H1 (cell line): ENCODE data around the gene ACSF2. TPM values are rescaled to one million over a fixed set of nuclear protein-coding genes. Genes with fewer than 3 reads are reported as not detected.

Source experiments
- CTCF ChIA-PET: fragments of 300-600 bp; sonication (Branson Sonifier 250); formaldehyde crosslinking; loops from one replicate; lab custom pipeline; 2021; ENCODE audit not compliant: partially characterized antibody; lab: Charles Lee
- POLR2A ChIA-PET: fragments of 300-600 bp; sonication (Branson Sonifier 250); formaldehyde crosslinking; loops from one replicate; lab custom pipeline; 2021; ENCODE audit warnings: inconsistent platforms; ENCODE audit not compliant: partially characterized antibody; lab: Charles Lee
- DNase-seq, 2 experiments: peaks; one replicate each; pipeline versions ENCODE4 v3.0.0 to v3.0.0-alpha.2; 2010 to 2022; ENCODE audit warnings: low spot score in 2 of 2, low read depth in 1 of 2, mixed read lengths in 1 of 2
- FAIRE-seq: peaks from 2 replicates; lab custom pipeline; 2011; peaks lifted over from hg19 to GRCh38; lab: Jason Lieb, UNC
- H2AFZ ChIP-seq: 2 replicates; pipeline ENCODE4 v1.8.1; 2012; ENCODE audit warnings: low read length, inconsistent platforms
- H2AK5ac ChIP-seq: 2 replicates; pipeline ENCODE4 v1.6.1; 2013; ENCODE audit warnings: low read depth, low read length
- H2BK120ac ChIP-seq: replicated peaks from 2 replicates; pipeline ENCODE3; 2013; ENCODE audit warnings: low read depth, low read length, inconsistent platforms
- H2BK12ac ChIP-seq: 2 replicates; pipeline ENCODE4 v1.6.1; 2013; ENCODE audit warnings: low read depth, low read length
- H2BK15ac ChIP-seq: 2 replicates; pipeline ENCODE4 v1.6.1; 2013; ENCODE audit warnings: low read length
- H2BK20ac ChIP-seq: 2 replicates; pipeline ENCODE4 v1.6.1; 2013; ENCODE audit warnings: low read length
- H2BK5ac ChIP-seq: 2 replicates; pipeline ENCODE4 v1.6.1; 2013; ENCODE audit warnings: low read depth, low read length
- H3K14ac ChIP-seq: 2 replicates; pipeline ENCODE4 v1.6.1; 2013; ENCODE audit warnings: inconsistent platforms; ENCODE audit not compliant: insufficient read length
- H3K18ac ChIP-seq: 2 replicates; pipeline ENCODE4 v1.6.1; 2013; ENCODE audit warnings: low read length; ENCODE audit errors: extremely low read depth
- H3K23ac ChIP-seq: 2 replicates; pipeline ENCODE4 v1.6.1; 2013; ENCODE audit warnings: inconsistent platforms; ENCODE audit not compliant: insufficient read length
- H3K23me2 ChIP-seq: 2 replicates; pipeline ENCODE4 v1.6.1; 2013; ENCODE audit warnings: low read depth, low read length
- H3K27ac ChIP-seq: 2 replicates; pipeline ENCODE4 v1.6.1; 2011; ENCODE audit warnings: low read depth, low read length, inconsistent platforms
- H3K27me3 ChIP-seq, 4 experiments: replicated peaks in 1 of 4; 1 replicate in 1 of 4; 2 replicates in 3 of 4; pipeline versions ENCODE4 v1.6.1 to v1.8.1; 2011 to 2013; ENCODE audit warnings: low read length in 3 of 4, mild to moderate bottlenecking in 3 of 4, inconsistent platforms in 2 of 4, mixed read lengths in 2 of 4, moderate library complexity in 1 of 4; ENCODE audit not compliant: control insufficient read depth in 3 of 4, insufficient read depth in 3 of 4; ENCODE audit errors: extremely low read depth in 1 of 4
- H3K36me3 ChIP-seq, 4 experiments: 2 replicates each; pipeline versions ENCODE4 v1.6.1 to v1.8.1; 2011 to 2013; ENCODE audit warnings: mild to moderate bottlenecking in 4 of 4, low read length in 3 of 4, moderate library complexity in 2 of 4, control low read depth in 1 of 4, inconsistent platforms in 1 of 4; ENCODE audit not compliant: insufficient read depth in 4 of 4, control insufficient read depth in 2 of 4
- H3K4ac ChIP-seq: replicated peaks from 2 replicates; pipeline ENCODE3; 2013; ENCODE audit warnings: low read length, low read depth, mixed read lengths, inconsistent platforms; ENCODE audit not compliant: insufficient read length
- H3K4me1 ChIP-seq, 4 experiments: replicated peaks in 1 of 4; 1 replicate in 1 of 4; 2 replicates in 3 of 4; pipeline versions ENCODE4 v1.6.1 to v1.8.1; 2011 to 2013; ENCODE audit warnings: low read length in 3 of 4, inconsistent platforms in 2 of 4, mixed read lengths in 1 of 4; ENCODE audit not compliant: insufficient read depth in 4 of 4, control insufficient read depth in 3 of 4
- H3K4me2 ChIP-seq, 2 experiments: 2 replicates each; pipeline versions ENCODE4 v1.6.1 to v1.8.1; 2011 to 2013; ENCODE audit warnings: low read depth in 2 of 2, low read length in 2 of 2, control low read depth in 1 of 2, inconsistent platforms in 1 of 2, mild to moderate bottlenecking in 1 of 2; ENCODE audit not compliant: insufficient read depth in 1 of 2
- H3K4me3 ChIP-seq, 4 experiments: fragments of 200-600, 300-600 bp in 1 of 4; sonication (generic), shearing (Covaris generic), sonication (Bioruptor Twin) in 1 of 4; 2 replicates each; pipeline versions ENCODE4 v1.5.1 to v1.8.1; 2011 to 2016; ENCODE audit warnings: low read length in 4 of 4, low read depth in 3 of 4, control low read depth in 2 of 4, inconsistent platforms in 2 of 4, mild to moderate bottlenecking in 2 of 4, mixed read lengths in 1 of 4, moderate library complexity in 1 of 4; ENCODE audit not compliant: insufficient read depth in 2 of 4; ENCODE audit errors: extremely low read depth in 1 of 4
- H3K56ac ChIP-seq: replicated peaks from 2 replicates; pipeline ENCODE3; 2013; ENCODE audit warnings: low read depth, mild to moderate bottlenecking, mixed read lengths, low read length, inconsistent platforms; ENCODE audit not compliant: insufficient read length
- H3K79me1 ChIP-seq: 2 replicates; pipeline ENCODE4 v1.6.1; 2013; ENCODE audit warnings: low read depth, low read length, control low read depth
- H3K79me2 ChIP-seq, 2 experiments: 2 replicates each; pipeline versions ENCODE4 v1.6.1 to v1.8.1; 2012 to 2013; ENCODE audit warnings: low read length in 2 of 2, mild to moderate bottlenecking in 2 of 2, inconsistent platforms in 1 of 2; ENCODE audit not compliant: insufficient read depth in 2 of 2, control insufficient read depth in 1 of 2
- H3K9ac ChIP-seq, 4 experiments: replicated peaks in 1 of 4; 1 replicate in 1 of 4; 2 replicates in 3 of 4; pipeline versions ENCODE4 v1.6.1 to v1.8.1; 2011 to 2013; ENCODE audit warnings: low read depth in 3 of 4, low read length in 3 of 4, control low read depth in 2 of 4, mild to moderate bottlenecking in 2 of 4, moderate library complexity in 2 of 4, inconsistent platforms in 1 of 4; ENCODE audit errors: extremely low read depth in 1 of 4
- H3K9me3 ChIP-seq, 2 experiments: 2 replicates each; pipeline versions ENCODE4 v1.6.1 to v1.8.1; 2012 to 2013; ENCODE audit warnings: mild to moderate bottlenecking in 2 of 2, moderate library complexity in 2 of 2, control low read depth in 1 of 2, inconsistent platforms in 1 of 2, low read depth in 1 of 2, low read length in 1 of 2, mixed read lengths in 1 of 2; ENCODE audit not compliant: insufficient read depth in 2 of 2
- H4K20me1 ChIP-seq, 2 experiments: replicated peaks in 1 of 2; 2 replicates each; pipeline versions ENCODE3 to v1.8.1; 2011 to 2013; ENCODE audit warnings: inconsistent platforms in 2 of 2, low read length in 2 of 2, mild to moderate bottlenecking in 1 of 2; ENCODE audit not compliant: insufficient read depth in 2 of 2, control insufficient read depth in 1 of 2
- H4K5ac ChIP-seq: 2 replicates; pipeline ENCODE4 v1.6.1; 2013; ENCODE audit warnings: low read length, low read depth, mixed read lengths, inconsistent platforms; ENCODE audit not compliant: insufficient read length
- H4K8ac ChIP-seq: 2 replicates; pipeline ENCODE4 v1.8.0; 2013; ENCODE audit warnings: mild to moderate bottlenecking, moderate library complexity, low read length, inconsistent platforms; ENCODE audit not compliant: insufficient read depth; ENCODE audit errors: extremely low read depth
- H4K91ac ChIP-seq: replicated peaks from 2 replicates; pipeline ENCODE3; 2013; ENCODE audit warnings: low read length, mixed read lengths, inconsistent platforms; ENCODE audit not compliant: insufficient read length
- CHD2 ChIP-seq: IDR thresholded peaks from 2 replicates; pipeline ENCODE4 v1.6.1; 2012; ENCODE audit warnings: low read length, improper control_type of control experiment
- SIRT6 ChIP-seq: IDR thresholded peaks from one replicate; pipeline ENCODE4 v1.7.1; 2012; ENCODE audit warnings: low read length, inconsistent platforms
- WGBS, 2 experiments: shearing (Covaris generic) in 1 of 2; methylation state at CpG; one replicate each; pipeline versions ENCODE4 v1.1.6 to v1.1.7; 2013 to 2015; ENCODE audit warnings: low lambda C conversion rate in 2 of 2, mixed read lengths in 2 of 2, inconsistent platforms in 1 of 2, low coverage in 1 of 2, missing lambda C conversion rate in 1 of 2; ENCODE audit not compliant: insufficient replicate concordance in 2 of 2, insufficient coverage in 1 of 2, insufficient read length in 1 of 2; ENCODE audit errors: extremely low coverage in 1 of 2, missing lambda C conversion rate in 1 of 2; 5-methylcytosine and 5-hydroxymethylcytosine counted together
- polyA plus RNA-seq, 7 experiments: library from polyadenylated mRNA; depleted of rRNA in 3 of 7; stranded (reverse) in 5 of 7; unstranded in 2 of 7; fragments of >200 nt in 5 of 7; fragments of 200-250 nt in 2 of 7; gene quantifications; 1 replicate in 5 of 7; 2 replicates in 1 of 7; 4 replicates in 1 of 7; pipeline versions ENCODE4 v1.2.1 to v1.2.3, GENCODE V29; 2011 to 2013; ENCODE audit warnings: missing spikeins in 2 of 7, mixed read lengths in 2 of 7
- total RNA-seq: library from RNA; stranded (reverse); fragmentation: NEBNext Ultra II Directional; extraction: Animal tissue kit (Norgen Biotek cat#: 25700); gene quantifications from 2 replicates; pipeline ENCODE4 v1.2.1, GENCODE V29; 2021

The ACSF2 gene
- total and polyA plus RNA-seq, 2 of the 8 experiments (the other 6 are each of a cell fraction or from before 2014, with no cell fraction given) = 14.5 to 16.3 TPM

GRCh38 chr17:50499721-50500120 lies 73.7 kb downstream of the ACSF2 start:
- Histone ChIP-seq H2AK5ac (no peak overlapping the region), H3K36me3 (no peaks in the 10 kb centered on the region), H3K23ac (no peak overlapping the region), H3K4me3 (no peak overlapping the region), H4K5ac (no peak overlapping the region), H2BK15ac (no peak overlapping the region), H4K91ac (no peak overlapping the region), H4K8ac (no peak overlapping the region), H4K20me1 (no peaks in the 10 kb centered on the region), H3K4me1 (peaks cover 5 to 9% (median 6%) of the 10 kb centered on the region in 4 experiments; a peak in 6 of 7 replicates), H3K18ac (no peak overlapping the region), H2BK120ac (no peak overlapping the region), H3K23me2 (no peaks in the 10 kb centered on the region), H3K79me2 (no peaks in the 10 kb centered on the region), H3K9me3 (no peaks in the 10 kb centered on the region), H2AFZ (no peak overlapping the region), H3K4ac (no peak overlapping the region), H2BK20ac (no peak overlapping the region), H2BK12ac (no peak overlapping the region), H3K79me1 (no peaks in the 10 kb centered on the region), H3K27me3 (no peaks in the 10 kb centered on the region), H3K9ac (no peak overlapping the region), H2BK5ac (no peak overlapping the region), H3K27ac (no peak overlapping the region), H3K56ac (no peak overlapping the region), H3K4me2 (no peak overlapping the region), H3K14ac (no peak overlapping the region)
- DNase-seq (no peak), FAIRE-seq (no peak)
- WGBS, 2 experiments = 94% methylated on average over 2 of the region's 2 CpGs; no CpG with 5 or more reads in 1 of the 2 experiments
- ChIA-PET CTCF (interaction anchor here (0.7 to 8.3 kb wide), 5 partner anchors 10 to 283 kb away, joined by 3 to 116 read pairs (median 3); no protein-coding TSS in a partner anchor), POLR2A (no interaction called here)
- TF ChIP-seq SIRT6 (no peak), CHD2 (no peak)
